Lower leg skin (tissue), 3 donors: ENCODE data around the gene NCOR1.

Experiments used
- CTCF ChIP-seq, 3 donors: fragments of 450-650 bp; IDR thresholded peaks; one replicate each; pipeline ENCODE4 v1.5.1; 2016; ENCODE audit warnings: antibody characterized with exemption in 3 of 3, mild to moderate bottlenecking in 3 of 3, moderate library complexity in 2 of 3
- POLR2A ChIP-seq, 2 donors: fragments of 450-650 bp; IDR thresholded peaks; one replicate each; pipeline ENCODE4 v1.6.1; 2016 to 2017; ENCODE audit warnings: antibody characterized with exemption in 2 of 2, mild to moderate bottlenecking in 1 of 2, moderate library complexity in 1 of 2

GRCh38 chr17:16081507-16082087, 133.7 kb downstream of the NCOR1 start:
- TF ChIP-seq POLR2A (IDR thresholded peaks at IDR 0.05) (no peak), CTCF (IDR thresholded peaks at IDR 0.05) (no peak)
